Anterior cingulate cortex (tissue), 58 donors: ENCODE results near the gene PTPN2.

Experiments
- DNase-seq, 58 donors: peaks; one replicate each; lab custom pipeline; 2025; lab: John Stamatoyannopoulos, UW

Gene PTPN2

DNA sequence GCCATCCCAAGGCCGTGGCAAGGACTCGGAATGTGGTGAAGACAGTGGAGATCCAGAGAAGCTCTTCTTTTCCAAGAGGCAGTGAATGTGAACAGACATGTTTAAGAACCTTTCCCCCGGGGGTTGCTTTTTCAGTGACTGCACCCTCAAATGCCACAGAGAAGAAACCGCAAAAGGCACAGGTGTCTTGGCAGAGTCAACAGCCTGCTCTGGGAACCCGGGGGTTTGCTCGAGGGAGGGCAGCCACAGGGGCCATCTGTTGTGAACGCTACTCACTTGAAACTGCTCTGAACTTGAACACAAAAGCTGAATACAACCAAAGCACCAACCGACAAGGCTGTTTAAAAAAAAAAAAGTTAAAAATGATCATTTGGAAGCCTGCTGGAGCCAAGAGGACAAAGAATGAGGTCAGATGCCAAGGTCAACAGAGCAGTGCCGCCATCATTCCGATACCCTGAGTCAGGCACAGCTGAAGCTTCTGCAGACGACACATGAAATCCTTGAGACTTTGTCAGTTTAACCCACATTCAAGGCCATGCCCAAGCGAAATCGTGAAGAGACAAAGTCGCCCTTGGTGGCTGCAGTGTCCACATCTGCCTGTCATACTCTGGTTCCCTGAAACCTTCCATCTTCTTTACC lies 133.8 kb downstream of the PTPN2 start:
- DNase-seq: no peak

DNA sequence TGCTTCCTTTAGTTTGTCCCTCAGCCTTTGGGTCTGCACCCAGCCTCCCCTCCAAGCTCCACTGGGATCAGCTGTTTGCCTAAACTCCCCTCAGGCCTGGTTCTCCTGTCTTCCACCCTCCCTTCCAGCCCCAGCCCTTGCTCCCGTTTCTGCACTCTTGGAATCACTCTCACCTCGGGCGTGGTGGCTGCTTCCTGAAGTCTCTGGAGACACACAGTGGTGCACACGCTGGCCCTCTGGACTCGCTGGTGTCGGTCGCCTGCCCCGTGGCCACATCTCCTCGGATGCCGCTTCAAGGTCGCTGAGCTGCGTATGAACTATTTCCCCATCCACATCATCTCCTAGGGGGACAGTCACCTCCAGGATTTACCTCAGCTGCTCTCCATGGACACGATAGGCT lies 134.9 kb downstream of the PTPN2 start:
- DNase-seq: no peak

DNA sequence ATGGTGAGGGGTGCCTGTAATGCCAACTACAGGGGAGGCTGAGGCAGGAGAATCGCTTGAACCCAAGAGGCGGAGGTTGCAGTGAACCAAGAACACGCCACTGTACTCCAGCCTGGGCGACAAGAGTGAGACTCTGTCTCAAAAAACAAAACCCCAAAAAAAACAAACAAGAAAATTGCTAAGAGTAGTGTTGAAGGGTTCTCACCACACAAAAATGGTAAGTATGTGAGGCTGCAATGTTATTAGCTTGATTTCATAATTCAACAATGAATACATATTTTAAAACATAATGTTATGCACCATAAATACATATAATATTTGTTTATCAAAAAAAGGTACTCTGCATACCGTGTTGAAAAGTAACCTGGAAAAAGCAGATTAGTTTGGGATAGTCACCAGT lies 135.4 kb downstream of the PTPN2 start:
- DNase-seq: no peak

DNA sequence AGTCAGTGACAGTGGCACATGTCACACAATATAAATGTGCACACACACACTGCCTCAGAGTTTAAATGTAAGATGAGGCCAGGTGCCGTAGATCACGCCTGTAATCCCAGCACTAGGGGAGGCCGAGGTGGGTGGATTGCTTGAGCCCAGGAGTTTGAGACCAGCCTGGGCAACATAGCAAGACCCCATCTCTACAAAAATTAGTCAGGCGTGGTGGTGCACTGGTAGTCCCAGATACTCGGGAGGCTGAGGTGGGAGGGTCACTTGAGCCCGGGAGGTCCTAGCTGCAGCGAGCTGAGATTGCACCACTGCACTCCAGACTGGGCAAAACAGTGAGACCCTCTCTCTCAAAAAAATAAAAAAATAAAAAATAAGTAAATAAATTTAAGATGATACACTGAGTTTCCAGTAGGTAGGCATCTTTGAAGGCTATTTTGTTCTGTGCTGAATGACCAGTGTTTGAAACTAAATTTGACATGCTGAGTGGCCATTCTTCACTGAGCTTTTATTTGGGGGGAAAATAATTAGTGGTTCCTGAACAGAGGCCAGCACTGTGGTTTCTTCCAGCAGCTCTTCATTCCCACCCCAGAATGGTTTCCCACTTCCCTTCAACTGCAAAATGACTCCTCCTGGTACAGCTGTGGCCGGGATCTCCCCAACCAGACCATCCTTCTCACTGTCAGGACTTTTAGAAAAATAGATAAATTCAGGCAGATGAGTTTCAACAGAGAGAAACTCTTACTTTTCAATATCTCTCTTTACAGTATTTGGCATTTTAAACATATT lies 136.3 kb downstream of the PTPN2 start:
- DNase-seq: no peak

DNA sequence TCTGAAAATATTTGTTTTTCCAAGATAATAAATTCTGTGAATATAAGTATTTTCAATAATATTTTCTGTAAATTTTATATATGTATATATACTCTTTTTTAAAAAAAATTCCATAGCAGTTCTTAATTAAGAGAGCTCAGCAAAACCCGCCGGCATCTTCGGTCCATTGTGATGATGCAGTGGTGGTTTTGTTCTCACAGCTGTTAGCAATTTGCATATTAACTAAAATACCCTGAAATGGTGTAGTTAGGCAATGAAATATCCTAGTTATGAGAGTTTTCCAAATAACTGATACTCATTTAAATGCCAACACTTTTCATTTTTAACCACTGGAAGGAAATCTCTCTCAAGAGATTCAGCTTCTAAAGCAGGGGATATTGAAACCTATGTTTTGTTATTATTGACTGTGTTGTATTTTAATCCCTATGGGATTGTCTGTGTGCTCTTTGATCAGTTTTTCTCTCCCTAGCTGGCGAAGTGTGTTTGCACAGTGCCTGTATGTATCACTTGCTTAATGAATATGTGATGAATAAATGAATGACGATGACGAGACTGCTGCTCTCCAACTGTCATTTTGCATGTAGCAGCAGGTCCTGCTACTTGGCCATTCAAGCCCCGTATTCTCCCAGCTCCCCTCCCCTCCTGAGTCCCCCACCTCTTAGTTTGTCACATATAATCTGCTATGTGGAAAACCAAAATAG lies 138.8 kb downstream of the PTPN2 start:
- no peak for DNase-seq

DNA sequence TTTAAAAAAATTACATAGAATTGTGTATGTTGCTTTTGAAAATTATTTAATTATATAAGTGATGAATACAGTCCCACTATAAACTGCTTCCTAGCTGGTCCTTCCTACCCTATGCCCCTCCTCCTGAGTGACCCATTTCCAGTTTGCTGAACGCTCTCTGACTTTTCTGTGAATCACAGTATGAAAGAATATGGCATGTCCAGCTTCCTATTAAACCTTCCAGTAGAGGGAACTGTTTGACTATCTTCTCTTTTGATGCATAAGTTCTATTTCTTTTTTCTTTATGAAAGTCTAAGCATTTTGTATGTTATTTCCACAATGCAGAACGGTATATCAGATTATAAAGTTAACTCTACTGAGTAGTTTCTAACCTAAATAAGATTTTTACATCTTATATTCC lies 139.9 kb downstream of the PTPN2 start:
- DNase-seq: peak in 1 of 58 donors; percentile 39

DNA sequence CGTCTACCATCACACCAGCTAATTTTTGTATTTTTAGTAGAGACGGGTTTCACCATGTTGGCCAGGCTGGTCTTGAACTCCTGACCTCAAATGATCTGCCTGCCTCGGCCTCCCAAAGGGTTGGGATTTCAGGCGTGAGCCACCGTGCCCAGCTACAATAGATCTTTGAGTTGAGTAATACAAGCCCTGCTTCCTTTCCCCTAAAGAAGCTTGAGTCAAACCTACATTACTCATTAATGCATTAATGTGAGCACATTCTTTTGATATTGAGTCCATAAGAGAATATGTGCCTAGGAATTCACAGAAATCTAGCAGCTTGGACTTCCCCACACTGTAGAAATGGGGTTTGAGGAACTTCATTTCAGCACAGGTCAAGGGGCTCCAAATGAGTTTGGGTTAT lies 141.6 kb downstream of the PTPN2 start:
- DNase-seq: no peak
